ENCODE measurements around the gene FOXJ1. TPM values are rescaled to one million over a fixed set of nuclear protein-coding genes. Genes with fewer than 3 reads are reported as not detected.
A peak's percentile ranks its signal among the peaks of the same experiment; 100 is the strongest.

The FOXJ1 gene
- total and polyA plus RNA-seq, 8 donors: 0.12 to 6.7 (median 1.3) TPM; not detected in 3

GRCh38 chr17:76154936-76155845 lies 14.1 kb upstream of the FOXJ1 start:
- Histone ChIP-seq H3K27me3 (no peaks in the 10 kb centered on the region), H3K4me3 (no peak overlapping the region), H3K27ac (no peak overlapping the region), H3K4me1 (peaks cover 0 to 20% (median 7%) of the 10 kb centered on the region in 4 donors), H3K36me3 (peaks cover 0 to 11% (median 0%) of the 10 kb centered on the region in 4 donors), H3K9me3 (no peaks in the 10 kb centered on the region)
- TF ChIP-seq, protein P1, sequence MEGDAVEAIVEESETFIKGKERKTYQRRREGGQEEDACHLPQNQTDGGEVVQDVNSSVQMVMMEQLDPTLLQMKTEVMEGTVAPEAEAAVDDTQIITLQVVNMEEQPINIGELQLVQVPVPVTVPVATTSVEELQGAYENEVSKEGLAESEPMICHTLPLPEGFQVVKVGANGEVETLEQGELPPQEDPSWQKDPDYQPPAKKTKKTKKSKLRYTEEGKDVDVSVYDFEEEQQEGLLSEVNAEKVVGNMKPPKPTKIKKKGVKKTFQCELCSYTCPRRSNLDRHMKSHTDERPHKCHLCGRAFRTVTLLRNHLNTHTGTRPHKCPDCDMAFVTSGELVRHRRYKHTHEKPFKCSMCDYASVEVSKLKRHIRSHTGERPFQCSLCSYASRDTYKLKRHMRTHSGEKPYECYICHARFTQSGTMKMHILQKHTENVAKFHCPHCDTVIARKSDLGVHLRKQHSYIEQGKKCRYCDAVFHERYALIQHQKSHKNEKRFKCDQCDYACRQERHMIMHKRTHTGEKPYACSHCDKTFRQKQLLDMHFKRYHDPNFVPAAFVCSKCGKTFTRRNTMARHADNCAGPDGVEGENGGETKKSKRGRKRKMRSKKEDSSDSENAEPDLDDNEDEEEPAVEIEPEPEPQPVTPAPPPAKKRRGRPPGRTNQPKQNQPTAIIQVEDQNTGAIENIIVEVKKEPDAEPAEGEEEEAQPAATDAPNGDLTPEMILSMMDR (IDR thresholded peaks at IDR 0.05): no peak
- TF ChIP-seq EP300 (IDR thresholded peaks at IDR 0.05) (no peak), POLR2AphosphoS5 (IDR thresholded peaks at IDR 0.05) (no peak), POLR2A (IDR thresholded peaks at IDR 0.05) (no peak)
- DNase-seq: no peak
- intact Hi-C loops (cut with DNase I; ENCODE audit: low total_unique reads): no loop called here
- 80 to 91% (median 89%) methylated on average over 5 to 10 of the region's 10 CpGs for WGBS, 5 donors

- Histone ChIP-seq H3K4me1 (peaks cover 0 to 22% (median 10%) of the 10 kb centered on the region in 4 donors), H3K36me3 (peaks cover 0 to 11% (median 0%) of the 10 kb centered on the region in 4 donors), H3K27ac (peak overlapping the region in 1 of 5 donors; percentile 16), H3K9me3 (no peaks in the 10 kb centered on the region), H3K4me3 (no peak overlapping the region), H3K27me3 (no peaks in the 10 kb centered on the region)
- no peak for DNase-seq
- 90 to 93% (median 92%) methylated on average over 3 of the region's 3 CpGs for WGBS, 5 donors
- TF ChIP-seq EP300 (IDR thresholded peaks at IDR 0.05): no peak
- TF ChIP-seq POLR2AphosphoS5 (IDR thresholded peaks at IDR 0.05): no peak
- no peak for TF ChIP-seq POLR2A (IDR thresholded peaks at IDR 0.05)
- TF ChIP-seq, protein P1 (IDR thresholded peaks at IDR 0.05): no peak
- intact Hi-C loops (cut with DNase I; ENCODE audit: low total_unique reads): no loop called here
These were observed 13.2 kb upstream of the FOXJ1 start for GRCh38 chr17:76154292-76154691.

- intact Hi-C loops (cut with DNase I; ENCODE audit: low total_unique reads): no loop called here
- no peaks in the 10 kb centered on the region for H3K27me3 ChIP-seq
These were observed 12.6 kb upstream of the FOXJ1 start for GRCh38 chr17:76153640-76154039.

DNA sequence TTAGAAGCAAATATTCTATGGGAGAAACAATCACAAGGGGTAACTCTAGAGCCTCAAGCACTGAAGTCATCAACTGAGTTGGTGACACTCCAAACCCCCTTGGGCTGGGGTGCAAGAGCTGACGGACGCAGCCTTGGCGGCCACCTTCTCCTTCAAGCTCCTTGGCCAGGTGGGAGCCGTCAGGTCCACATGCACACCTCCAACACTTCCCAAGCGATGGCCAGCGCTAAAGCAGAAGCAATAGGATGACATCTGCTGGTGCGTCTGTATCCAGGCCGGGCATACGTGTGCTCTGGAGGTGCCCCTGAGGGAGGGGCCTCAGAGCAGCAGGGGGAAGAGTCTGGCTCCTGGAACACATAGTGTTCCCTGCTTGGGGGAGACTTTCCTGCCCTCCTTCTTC lies 12.2 kb upstream of the FOXJ1 start:
- Histone ChIP-seq H3K36me3 (peaks cover 0 to 7% (median 0%) of the 10 kb centered on the region in 4 donors), H3K4me1 (peaks cover 0 to 22% (median 10%) of the 10 kb centered on the region in 4 donors), H3K27me3 (no peaks in the 10 kb centered on the region), H3K9me3 (no peaks in the 10 kb centered on the region), H3K27ac (peak overlapping the region in 1 of 5 donors; percentile 16), H3K4me3 (no peak overlapping the region)
- DNase-seq: no peak
- 83 to 92% (median 85%) methylated on average over 9 of the region's 9 CpGs for WGBS, 5 donors
- TF ChIP-seq, protein P1 (IDR thresholded peaks at IDR 0.05): no peak
- TF ChIP-seq POLR2A (IDR thresholded peaks at IDR 0.05): no peak
- TF ChIP-seq EP300 (IDR thresholded peaks at IDR 0.05): no peak
- TF ChIP-seq POLR2AphosphoS5 (IDR thresholded peaks at IDR 0.05): no peak
- intact Hi-C loops (cut with DNase I; ENCODE audit: low total_unique reads): no loop called here

More at GRCh38 chr17:76153640-76154039, 12.6 kb upstream of the FOXJ1 start:
- 35 to 52% (median 37%) methylated on average over 5 of the region's 5 CpGs for WGBS, 5 donors
- peak in 1 of 2 donors; percentile 73 for DNase-seq
- Histone ChIP-seq H3K36me3 (peaks cover 0 to 11% (median 0%) of the 10 kb centered on the region in 4 donors), H3K9me3 (no peaks in the 10 kb centered on the region), H3K27ac (peak overlapping the region in 1 of 5 donors; percentile 16), H3K4me1 (peaks cover 0 to 22% (median 10%) of the 10 kb centered on the region in 4 donors), H3K4me3 (no peak overlapping the region)
- TF ChIP-seq, protein P1 (IDR thresholded peaks at IDR 0.05): peak in 2 of 7 experiments; percentile 6 to 10
- no peak for TF ChIP-seq EP300 (IDR thresholded peaks at IDR 0.05)
